K562 (cell line): ENCODE measurements around the gene PNP. TPM values are rescaled to one million over a fixed set of nuclear protein-coding genes. Genes with fewer than 3 reads are reported as not detected.

Experiments
- ATAC-seq: fragments of 200-7000 bp; cut with Tn5 transposase; 3 replicates; pipeline ENCODE4 v1.9.1; 2020; ENCODE audit warnings: moderate library complexity
- BruUV-seq: library from RNA; stranded (reverse); fragments of 400-500 nt; replicated peaks from 2 replicates; lab custom pipeline; 2021; lab: Mats Ljungman, UMichigan
- CTCF ChIA-PET: fragments of 300-600 bp; formaldehyde crosslinking; extraction: SDS; loops from one replicate; lab custom pipeline; 2021; ENCODE audit warnings: low intra/inter-chr PET ratio; lab: Yijun Ruan, JAX
- POLR2A ChIA-PET: fragments of 300-600, 350-650 bp; sonication (Branson Sonifier 250); formaldehyde crosslinking; extraction: SDS; loops from one replicate; lab custom pipeline; 2021; ENCODE audit warnings: antibody characterized with exemption, inconsistent platforms; lab: Yijun Ruan, JAX
- DNase-seq, 4 experiments: peaks; one replicate each; pipeline versions ENCODE4 v3.0.0 to v3.0.0-alpha.2; 2011 to 2018; ENCODE audit warnings: low spot score in 3 of 4, mixed read lengths in 3 of 4; ENCODE audit errors: extremely low read depth in 1 of 4
- FAIRE-seq: peaks from 2 replicates; lab custom pipeline; 2011; peaks lifted over from hg19 to GRCh38; lab: Jason Lieb, UNC
- H2AFZ ChIP-seq: 2 replicates; pipeline ENCODE4 v1.6.0; 2011; ENCODE audit warnings: low read depth, low read length, control low read depth, inconsistent platforms
- H3K27ac ChIP-seq: fragments of 200-600 bp; 3 replicates; pipeline ENCODE4 v1.8.0; 2011; ENCODE audit warnings: low read depth, mild to moderate bottlenecking, control low read depth, inconsistent platforms, low read length, moderate library complexity, mixed read lengths; ENCODE audit errors: extremely low read depth
- H3K27me3 ChIP-seq, 2 experiments: fragments of 300-600 bp in 1 of 2; 2 replicates in 1 of 2; 3 replicates in 1 of 2; pipeline versions ENCODE4 v1.6.0 to v1.8.0; 2011; ENCODE audit warnings: inconsistent platforms in 2 of 2, low read length in 2 of 2, mild to moderate bottlenecking in 1 of 2, mixed read lengths in 1 of 2, moderate library complexity in 1 of 2; ENCODE audit not compliant: control insufficient read depth in 2 of 2, insufficient read depth in 2 of 2
- H3K36me3 ChIP-seq: fragments of 300-600 bp; 3 replicates; pipeline ENCODE4 v1.8.0; 2011; ENCODE audit warnings: mild to moderate bottlenecking, low read length, inconsistent platforms; ENCODE audit not compliant: control insufficient read depth, insufficient read depth
- H3K4me1 ChIP-seq, 2 experiments: fragments of 200-600 bp in 1 of 2; replicated peaks in 1 of 2; 2 replicates in 1 of 2; 3 replicates in 1 of 2; pipeline versions ENCODE4 v1.5.1 to v1.8.0; 2011; ENCODE audit warnings: inconsistent platforms in 2 of 2, low read length in 2 of 2, mild to moderate bottlenecking in 1 of 2, mixed read lengths in 1 of 2, moderate library complexity in 1 of 2; ENCODE audit not compliant: control insufficient read depth in 2 of 2, insufficient read depth in 2 of 2
- H3K4me2 ChIP-seq: 2 replicates; pipeline ENCODE4 v1.6.1; 2011; ENCODE audit warnings: low read length, control low read depth, inconsistent platforms, mixed read lengths; ENCODE audit not compliant: insufficient read depth
- H3K4me3 ChIP-seq: fragments of 200-600 bp; sonication (generic), shearing (Covaris generic); 2 replicates; pipeline ENCODE4 v1.5.1; 2016; ENCODE audit warnings: control low read depth, inconsistent platforms
- H3K79me2 ChIP-seq: fragments of 200-600 bp; 3 replicates; pipeline ENCODE4 v1.8.0; 2011; ENCODE audit warnings: low read length, inconsistent platforms; ENCODE audit not compliant: control insufficient read depth, insufficient read depth
- H3K9ac ChIP-seq, 2 experiments: 2 replicates each; pipeline versions ENCODE4 v1.6.0 to v1.6.1; 2011; ENCODE audit warnings: low read depth in 2 of 2, low read length in 2 of 2, control low read depth in 1 of 2, inconsistent platforms in 1 of 2, mild to moderate bottlenecking in 1 of 2, mixed read lengths in 1 of 2; ENCODE audit not compliant: insufficient read depth in 1 of 2
- H3K9me1 ChIP-seq: one replicate; pipeline ENCODE4 v1.6.0; 2011; ENCODE audit warnings: inconsistent platforms, mild to moderate bottlenecking, low read length, moderate library complexity; ENCODE audit not compliant: control insufficient read depth, insufficient read depth
- H3K9me3 ChIP-seq: replicated peaks from 2 replicates; pipeline ENCODE4 v1.5.1; 2011; ENCODE audit warnings: low read depth, low read length, inconsistent platforms; ENCODE audit not compliant: control insufficient read depth, insufficient read depth
- H4K20me1 ChIP-seq: replicated peaks from 2 replicates; pipeline ENCODE4 v1.6.1; 2011; ENCODE audit warnings: low read length, inconsistent platforms, mixed read lengths; ENCODE audit not compliant: control insufficient read depth, insufficient read depth
- GABPA ChIP-seq: fragments of 200-800 bp; sonication (Bioruptor generic); conservative IDR thresholded peaks from 2 replicates; pipeline ENCODE4 v1.6.1; 2016; ENCODE audit warnings: low read depth, missing genetic modification characterization, missing compliant biosample characterization
- MAFF ChIP-seq: IDR thresholded peaks from 2 replicates; pipeline ENCODE4 v1.6.1; 2012; ENCODE audit warnings: low read length, improper control_type of control experiment
- MCM2 ChIP-seq: fragments of 450-650 bp; IDR thresholded peaks from 2 replicates; pipeline ENCODE4 v1.6.1; 2017; ENCODE audit warnings: low read depth, mild to moderate bottlenecking
- MTA2 ChIP-seq: fragments of 450-650 bp; IDR thresholded peaks from 2 replicates; pipeline ENCODE4 v1.6.1; 2016; ENCODE audit warnings: low read depth
- NELFE ChIP-seq: IDR thresholded peaks from 2 replicates; pipeline ENCODE4 v1.6.1; 2011; ENCODE audit warnings: mild to moderate bottlenecking; ENCODE audit not compliant: insufficient read depth, insufficient read length
- PHB2 ChIP-seq: fragments of 450-650 bp; IDR thresholded peaks from 2 replicates; pipeline ENCODE4 v1.6.1; 2017; ENCODE audit warnings: low read depth
- WGBS: fragments of 100-300 bp; shearing (Covaris generic); methylation state at CpG from one replicate; pipeline ENCODE4 v1.1.6; 2016; ENCODE audit warnings: low coverage, mixed read lengths; ENCODE audit not compliant: insufficient coverage; ENCODE audit errors: missing lambda C conversion rate; 5-methylcytosine and 5-hydroxymethylcytosine counted together
- in situ Hi-C: fragments of 300-500 bp; cut with MboI; formaldehyde crosslinking; loops from 4 replicates; pipeline ENCODE4 v1.15.0; 2018; ENCODE audit warnings: inconsistent platforms, mixed read lengths
- intact Hi-C: fragments of 100-400 bp; cut with micrococcal nuclease; formaldehyde crosslinking; loops from 2 replicates; pipeline ENCODE4 v1.14.2; 2022
- polyA plus RNA-seq, 8 experiments: library from polyadenylated mRNA; depleted of rRNA in 4 of 8; stranded (reverse) in 5 of 8; unstranded in 3 of 8; fragments of >200 nt; fragmentation: Nextera tagmentation in 2 of 8; fragmentation: Illumina TruSeq in 1 of 8; extraction: Ambion mirVana in 2 of 8; extraction: Trizol in 1 of 8; gene quantifications; 2 replicates each; pipeline versions ENCODE4 v1.2.1 to v1.2.3, GENCODE V29; 2011 to 2014; ENCODE audit warnings: inconsistent platforms in 1 of 8, missing spikeins in 1 of 8
- total RNA-seq, 7 experiments: library from RNA; depleted of rRNA in 6 of 7; stranded (reverse); fragments of >200 nt in 6 of 7; fragmentation: Illumina TruSeq in 2 of 7; extraction: Trizol in 2 of 7; gene quantifications; 2 replicates each; pipeline versions ENCODE4 v1.2.1 to v1.2.3, GENCODE V29; 2011 to 2021; ENCODE audit warnings: low replicate concordance in 1 of 7

The PNP gene
- total and polyA plus RNA-seq, 9 of the 15 experiments (the other 6 are each of a cell fraction or from before 2014, with no cell fraction given): 92.5 to 288 (median 137) TPM

- H3K9ac ChIP-seq: peak overlapping the region; percentile 72 to 93
- no peaks in the 10 kb centered on the region for H4K20me1 ChIP-seq
- in situ Hi-C loops: no loop called here
- peak; percentile 16 for ATAC-seq
- H3K9me1 ChIP-seq: no peaks in the 10 kb centered on the region
- BruUV-seq: TSS peak; percentile 52
- no peak for TF ChIP-seq MAFF
- no peak for TF ChIP-seq MCM2
- no peak for TF ChIP-seq PHB2
- no peak for TF ChIP-seq MTA2
- no peak for TF ChIP-seq NELFE
- 0 out of 2 replicates have a peak, but pooled peaks have one; percentile 2 for TF ChIP-seq GABPA
- H3K36me3 ChIP-seq: peaks cover 43% of the 10 kb centered on the region
- ChIA-PET POLR2A (interaction anchor here (0.6 to 2.7 kb wide), 7 partner anchors 11 to 139 kb away, joined by 3 to 36 read pairs (median 4); partner anchors contain the start of gene PARP2), CTCF (no interaction called here)
- peak; percentile 29 to 70 (median 48) for DNase-seq
- peaks cover 26 to 33% of the 10 kb centered on the region in 2 experiments for H3K4me1 ChIP-seq
- intact Hi-C loops: loop anchor here (1.0 to 2.0 kb wide), 2 partner anchors 30 to 128 kb away; no protein-coding TSS in a partner anchor
- peaks cover 50% of the 10 kb centered on the region for H3K79me2 ChIP-seq
- no peaks in the 10 kb centered on the region for H3K9me3 ChIP-seq
- peak overlapping the region; percentile 72; the same call in 1 of the 2 replicates for H2AFZ ChIP-seq
- FAIRE-seq: no peak
- 4% methylated on average over 26 of the region's 32 CpGs for WGBS
- peak overlapping the region; percentile 96 for H3K27ac ChIP-seq
- H3K4me2 ChIP-seq: peak overlapping the region; percentile 90
- H3K27me3 ChIP-seq: no peaks in the 10 kb centered on the region
- H3K4me3 ChIP-seq: peak overlapping the region; percentile 76
These were observed 8.6 kb upstream of the PNP start for GRCh38 chr14:20460458-20461224.
